Activated CD4-positive, alpha-beta memory T cell treated with anti-CD3 and anti-CD28 coated beads for 36 hours (primary cell): ENCODE measurements around the gene C17orf107. TPM values are rescaled to one million over a fixed set of nuclear protein-coding genes. Genes with fewer than 3 reads are reported as not detected.
"Not testable (repeated sequence)": the region's sequence is repeated elsewhere in the genome, so short reads cannot be mapped to it uniquely, and the experiment has no call there.

Experiments
- CTCF ChIA-PET: fragments of 350-600 bp; sonication (Branson Sonifier 250); formaldehyde crosslinking; loops from one replicate; lab custom pipeline; 2021; ENCODE audit warnings: antibody characterized with exemption, inconsistent platforms; lab: Charles Lee
- POLR2A ChIA-PET: fragments of 350-600 bp; sonication (Branson Sonifier 250); formaldehyde crosslinking; loops from one replicate; lab custom pipeline; 2021; ENCODE audit warnings: antibody characterized with exemption; lab: Charles Lee
- DNase-seq: peaks from one replicate; pipeline ENCODE4 v3.0.0-alpha.2; 2020
- H3K27ac Mint-ChIP-seq: one replicate; pipeline ENCODE4 v1.8.0; 2021; ENCODE audit warnings: mixed read lengths
- H3K27me3 Mint-ChIP-seq: one replicate; pipeline ENCODE4 v1.8.0; 2021; ENCODE audit warnings: mixed read lengths
- H3K36me3 Mint-ChIP-seq: one replicate; pipeline ENCODE4 v1.8.0; 2021; ENCODE audit warnings: mixed read lengths
- H3K4me1 Mint-ChIP-seq: one replicate; pipeline ENCODE4 v1.8.0; 2021; ENCODE audit warnings: low read depth, mixed read lengths
- H3K4me3 Mint-ChIP-seq: one replicate; pipeline ENCODE4 v1.8.0; 2021; ENCODE audit warnings: mild to moderate bottlenecking, mixed read lengths
- H3K9me3 Mint-ChIP-seq: one replicate; pipeline ENCODE4 v1.8.0; 2021; ENCODE audit warnings: mixed read lengths
- intact Hi-C: fragments of 100-400 bp; cut with micrococcal nuclease; formaldehyde crosslinking; loops from one replicate; pipeline ENCODE4 v1.15.1; 2023
- total RNA-seq, 2 experiments: library from RNA; stranded (reverse); gene quantifications; one replicate each; pipeline ENCODE4 v1.2.3, GENCODE V29; 2021

C17orf107 gene
- 1 to 10 TPM; 2.3 to 2.5 TPM for total RNA-seq

- POLR2A ChIA-PET = interaction anchor here (0.6 to 3.5 kb wide), 12 partner anchors 40 to 253 kb away, joined by 3 to 15 read pairs (median 3); partner anchors contain the start of genes GLTPD2, MED11, PFN1 and RNF167
- Mint-ChIP-seq H3K4me1 (peaks cover 36% of the 10 kb centered on the region), H3K36me3 (peaks cover 14% of the 10 kb centered on the region), H3K4me3 (peak within 1 kb of the TSS; percentile 88), H3K27ac (peak within 1 kb of the TSS; percentile 77), H3K9me3 (no peaks in the 10 kb centered on the region), H3K27me3 (peaks cover 1% of the 10 kb centered on the region)
- DNase-seq = peak; percentile 98
- intact Hi-C loops = loop anchor here (5.0 kb wide), 1 partner anchor 107 kb away; no protein-coding TSS in a partner anchor
- CTCF ChIA-PET = interaction anchor here (0.6 to 2.1 kb wide), 9 partner anchors 10 to 198 kb away, joined by 3 to 11 read pairs (median 5); partner anchors contain the start of genes ARRB2, CAMTA2, RNF167 and SLC25A11
Observed at GRCh38 chr17:4899341-4900230, at the start of gene C17orf107. Gene C17orf107 (plus strand): TSS chr17:4899536. CDS start chr17:4899763, 227 bp downstream.

DNA sequence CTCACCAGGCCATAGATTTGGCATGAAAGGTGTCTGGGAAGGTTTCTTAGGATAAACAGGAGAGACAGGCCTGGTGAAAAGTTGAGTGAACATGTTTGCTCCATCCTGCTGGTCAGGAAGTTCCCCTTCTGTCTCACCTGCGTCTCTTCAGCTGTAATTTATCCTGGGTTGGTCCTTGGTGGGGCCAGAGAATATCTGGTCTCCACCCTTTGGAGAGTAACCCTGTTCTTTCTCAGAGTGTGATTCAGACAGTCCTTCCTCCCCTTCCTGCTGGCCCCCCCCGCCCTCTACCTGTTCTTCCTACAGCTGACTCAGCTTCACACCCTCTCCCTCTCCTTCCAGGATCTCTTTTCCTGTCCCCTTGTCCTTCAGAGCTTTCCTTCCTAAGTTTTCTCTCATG, 49.1 kb upstream of the C17orf107 start:
- Mint-ChIP-seq H3K36me3 (no peaks in the 10 kb centered on the region), H3K4me3 (no peak overlapping the region), H3K4me1 (peaks cover 30% of the 10 kb centered on the region), H3K27me3 (no peaks in the 10 kb centered on the region), H3K27ac (no peak overlapping the region), H3K9me3 (peaks cover 4% of the 10 kb centered on the region)
- CTCF ChIA-PET = no interaction called here
- POLR2A ChIA-PET = no interaction called here
- intact Hi-C loops = no loop called here
- DNase-seq = no peak

GRCh38 chr17:4851084-4851483, 48.3 kb upstream of the C17orf107 start:
- DNase-seq = no peak
- ChIA-PET CTCF (no interaction called here), POLR2A (no interaction called here)
- Mint-ChIP-seq H3K4me3 (no peak overlapping the region), H3K27ac (no peak overlapping the region), H3K27me3 (no peaks in the 10 kb centered on the region), H3K36me3 (no peaks in the 10 kb centered on the region), H3K9me3 (peaks cover 4% of the 10 kb centered on the region), H3K4me1 (peaks cover 29% of the 10 kb centered on the region)
- intact Hi-C loops = no loop called here

GRCh38 chr17:4852567-4853207, 46.6 kb upstream of the C17orf107 start:
- Mint-ChIP-seq H3K4me3 (no peak overlapping the region), H3K36me3 (peaks cover 2% of the 10 kb centered on the region), H3K4me1 (peaks cover 28% of the 10 kb centered on the region), H3K27me3 (no peaks in the 10 kb centered on the region), H3K27ac (peak overlapping the region; percentile 23), H3K9me3 (peaks cover 4% of the 10 kb centered on the region)
- CTCF ChIA-PET = no interaction called here
- no peak for DNase-seq
- intact Hi-C loops = no loop called here
- POLR2A ChIA-PET = no interaction called here

DNA sequence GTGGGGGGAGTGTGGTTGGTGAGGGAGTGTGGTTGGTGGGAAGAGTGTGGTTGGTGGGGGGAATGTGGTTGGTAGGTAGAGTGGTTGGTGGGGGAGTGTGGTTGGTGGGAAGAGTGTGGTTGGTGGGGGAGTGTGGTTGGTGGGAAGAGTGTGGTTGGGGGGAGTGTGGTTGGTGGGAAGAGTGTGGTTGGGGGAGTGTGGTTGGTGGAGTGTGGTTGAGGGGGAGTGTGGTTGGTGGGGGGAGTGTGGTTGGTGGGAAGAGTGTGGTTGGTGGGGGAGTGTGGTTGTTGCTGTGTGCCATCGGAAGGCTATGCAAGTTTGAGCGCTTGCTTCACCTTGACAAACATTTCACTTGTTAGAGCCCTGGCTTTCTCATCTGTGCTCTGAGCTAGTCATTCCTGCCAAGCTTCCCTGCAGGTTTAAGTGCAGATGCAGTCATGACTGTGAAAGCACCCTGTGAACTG, 46.1 kb upstream of the C17orf107 start:
- no peak overlapping the region for H3K4me3 Mint-ChIP-seq
- POLR2A ChIA-PET = no interaction called here
- CTCF ChIA-PET = no interaction called here
- H3K9me3 Mint-ChIP-seq = peaks cover 4% of the 10 kb centered on the region
- H3K27me3 Mint-ChIP-seq = no peaks in the 10 kb centered on the region
- DNase-seq = peak; percentile 11
- H3K4me1 Mint-ChIP-seq = peaks cover 28% of the 10 kb centered on the region
- intact Hi-C loops = no loop called here
- no peak overlapping the region for H3K27ac Mint-ChIP-seq
- peaks cover 2% of the 10 kb centered on the region for H3K36me3 Mint-ChIP-seq

DNA sequence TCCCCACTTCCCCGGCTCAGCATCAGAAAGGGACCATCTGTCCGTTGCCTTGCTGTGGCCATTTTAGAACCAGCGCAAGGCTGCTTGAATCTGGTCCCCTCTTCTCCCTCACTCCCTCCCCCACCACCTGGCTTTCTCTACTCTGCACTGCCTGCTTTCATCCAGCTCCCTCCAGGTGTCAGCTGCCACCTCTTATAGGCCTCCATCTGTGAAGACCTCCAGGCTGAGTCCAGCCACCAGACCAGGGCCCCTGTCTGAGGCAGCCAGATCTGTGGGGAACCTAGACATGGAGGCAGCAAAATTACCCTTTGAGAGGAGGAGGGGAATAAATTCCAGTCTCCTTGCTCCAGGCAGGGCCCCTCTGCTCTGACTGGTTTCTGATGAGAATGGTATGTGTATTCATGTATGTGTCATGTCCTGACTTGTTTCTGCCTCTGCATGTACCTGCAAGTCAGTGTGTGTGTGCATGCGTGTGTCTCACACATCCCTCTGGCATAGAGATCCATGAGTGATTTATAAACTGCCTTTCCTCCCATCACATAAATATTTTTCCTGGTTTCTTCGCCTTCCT, 45.1 kb upstream of the C17orf107 start:
- POLR2A ChIA-PET = no interaction called here
- CTCF ChIA-PET = no interaction called here
- Mint-ChIP-seq H3K27ac (no peak overlapping the region), H3K9me3 (peaks cover 4% of the 10 kb centered on the region), H3K27me3 (no peaks in the 10 kb centered on the region), H3K4me1 (peaks cover 32% of the 10 kb centered on the region), H3K36me3 (peaks cover 2% of the 10 kb centered on the region), H3K4me3 (no peak overlapping the region)
- intact Hi-C loops = no loop called here
- DNase-seq = no peak

- no peaks in the 10 kb centered on the region for H3K27me3 Mint-ChIP-seq
- intact Hi-C loops = no loop called here
- no peak overlapping the region for H3K27ac Mint-ChIP-seq
- H3K36me3 Mint-ChIP-seq = peaks cover 5% of the 10 kb centered on the region
- DNase-seq = no peak
- no peak overlapping the region for H3K4me3 Mint-ChIP-seq
- H3K4me1 Mint-ChIP-seq = peaks cover 17% of the 10 kb centered on the region
- peaks cover 4% of the 10 kb centered on the region for H3K9me3 Mint-ChIP-seq
- ChIA-PET CTCF (no interaction called here), POLR2A (no interaction called here)
Observed at GRCh38 chr17:4856271-4856936, 42.9 kb upstream of the C17orf107 start.

DNA sequence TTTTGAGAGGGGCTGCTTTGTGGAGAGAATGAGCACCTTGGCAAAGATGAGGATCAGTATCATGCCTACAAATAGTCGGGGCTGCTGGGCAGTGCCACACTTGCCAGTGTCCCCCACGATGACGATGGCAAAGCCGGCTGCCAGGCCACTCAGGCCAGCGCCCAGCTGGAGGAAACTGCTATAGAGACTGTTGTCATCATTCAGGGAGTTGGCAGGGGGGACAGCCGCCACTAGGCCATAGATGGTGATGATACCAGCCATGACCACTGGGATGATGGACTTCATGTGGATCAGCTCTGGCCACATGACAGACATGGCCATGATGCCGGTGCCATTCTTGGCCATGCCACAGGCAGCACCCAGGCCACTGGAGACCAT, 42.4 kb upstream of the C17orf107 start:
- no peaks in the 10 kb centered on the region for H3K27me3 Mint-ChIP-seq
- H3K4me1 Mint-ChIP-seq = peaks cover 15% of the 10 kb centered on the region
- no peak overlapping the region for H3K27ac Mint-ChIP-seq
- no peak overlapping the region for H3K4me3 Mint-ChIP-seq
- H3K9me3 Mint-ChIP-seq = peaks cover 4% of the 10 kb centered on the region
- intact Hi-C loops = no loop called here
- ChIA-PET CTCF (interaction anchor here (1.3 kb wide), 1 partner anchor 24 kb away, joined by 6 read pairs; no protein-coding TSS in a partner anchor), POLR2A (interaction anchor here (0.5 kb wide), 1 partner anchor 18 kb away, joined by 3 read pairs; no protein-coding TSS in a partner anchor)
- no peak for DNase-seq
- H3K36me3 Mint-ChIP-seq = peaks cover 5% of the 10 kb centered on the region

DNA sequence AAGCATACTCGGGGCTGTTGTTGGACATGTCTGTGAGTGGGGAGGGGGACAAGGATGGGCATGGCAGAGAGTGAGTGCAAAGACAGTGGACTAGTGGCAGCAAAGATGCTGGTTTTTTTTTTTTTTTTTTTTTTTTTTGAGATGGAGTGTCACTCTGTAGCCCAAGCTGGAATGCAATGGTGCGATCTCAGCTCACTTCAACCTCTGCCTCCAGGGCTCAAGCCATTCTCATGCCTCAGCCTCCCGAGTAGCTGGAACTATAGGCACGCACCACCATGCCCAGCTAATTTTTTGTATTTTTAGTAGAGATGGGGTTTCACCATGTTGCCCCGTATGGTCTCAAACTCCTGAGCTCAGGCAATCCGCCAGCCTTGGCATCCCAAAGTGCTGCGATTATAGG, 42.0 kb upstream of the C17orf107 start:
- H3K9me3 Mint-ChIP-seq, DNase-seq, H3K4me3 Mint-ChIP-seq, H3K27ac Mint-ChIP-seq, H3K27me3 Mint-ChIP-seq, intact Hi-C loops, H3K36me3 Mint-ChIP-seq: not testable (repeated sequence)
- H3K4me1 Mint-ChIP-seq = peaks cover 10% of the 10 kb centered on the region
- POLR2A ChIA-PET = interaction anchor here (0.5 kb wide), 1 partner anchor 19 kb away, joined by 3 read pairs; no protein-coding TSS in a partner anchor
- CTCF ChIA-PET = interaction anchor here (1.3 kb wide), 1 partner anchor 24 kb away, joined by 6 read pairs; no protein-coding TSS in a partner anchor

DNA sequence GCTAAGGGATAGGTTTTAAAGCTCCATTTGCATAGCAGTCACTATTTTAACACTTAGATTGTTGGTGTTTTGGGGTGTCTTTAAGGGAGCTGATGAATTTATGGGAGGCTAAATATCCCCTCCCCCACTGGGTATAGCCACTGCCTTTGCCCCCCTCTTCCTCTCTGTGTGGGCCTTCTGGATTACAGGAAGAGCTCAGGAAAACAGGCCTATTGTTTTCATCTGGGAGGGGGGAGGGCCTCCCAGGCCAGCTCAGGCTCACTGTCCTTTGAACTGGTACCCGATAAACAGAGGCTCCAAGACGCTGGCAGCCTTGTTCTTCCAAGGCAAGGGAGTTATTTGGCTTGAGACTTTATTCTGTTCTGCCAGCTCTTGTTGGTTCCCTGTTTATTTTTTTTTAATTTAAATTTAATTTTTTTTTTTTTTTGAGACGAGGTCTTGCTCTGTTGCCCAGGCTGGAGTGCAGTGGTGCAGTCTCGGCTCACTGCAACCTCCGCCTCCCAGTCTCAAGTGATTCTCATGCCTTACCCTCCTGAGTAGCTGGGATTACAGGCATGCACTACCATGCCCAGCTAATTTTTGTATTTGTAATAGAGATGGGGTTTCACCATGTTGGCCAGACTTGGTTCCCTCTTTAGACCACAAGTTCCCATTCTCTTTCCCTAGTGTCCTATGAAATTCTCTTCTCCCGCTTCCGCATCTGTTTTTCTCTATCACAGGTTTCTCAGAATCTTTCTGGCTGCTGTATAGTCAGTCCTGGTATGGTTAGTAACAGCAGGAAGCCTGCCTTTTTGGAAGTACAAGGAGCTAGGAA, 41.1 kb upstream of the C17orf107 start:
- no peak overlapping the region for H3K27ac Mint-ChIP-seq
- H3K36me3 Mint-ChIP-seq = peaks cover 5% of the 10 kb centered on the region
- DNase-seq = no peak
- POLR2A ChIA-PET = interaction anchor here (0.6 to 0.7 kb wide), 2 partner anchors 62 to 172 kb away, joined by 3 read pairs; partner anchors contain the start of gene PSMB6
- CTCF ChIA-PET = interaction anchor here (1.3 kb wide), 1 partner anchor 23 kb away, joined by 6 read pairs; no protein-coding TSS in a partner anchor
- no peaks in the 10 kb centered on the region for H3K27me3 Mint-ChIP-seq
- intact Hi-C loops = no loop called here
- peaks cover 9% of the 10 kb centered on the region for H3K4me1 Mint-ChIP-seq
- no peaks in the 10 kb centered on the region for H3K9me3 Mint-ChIP-seq
- no peak overlapping the region for H3K4me3 Mint-ChIP-seq

DNA sequence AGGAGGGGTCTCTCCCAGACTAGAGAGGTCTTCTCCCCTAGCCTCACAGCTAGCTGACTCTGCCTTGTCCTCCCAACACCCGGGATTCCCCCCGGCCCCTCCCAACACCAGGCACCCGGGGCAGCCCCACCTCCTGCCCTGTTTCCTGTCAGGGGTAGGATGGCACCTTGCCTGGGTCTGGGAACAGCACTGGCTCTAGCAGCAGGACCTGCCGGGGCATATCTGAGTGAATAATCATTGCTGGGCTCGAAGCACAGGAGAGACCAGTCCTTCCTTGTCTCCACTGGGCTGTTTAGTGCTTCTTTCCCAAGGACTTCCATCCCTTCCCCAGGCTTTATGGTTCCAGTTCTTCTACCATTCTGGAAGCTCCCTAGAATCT, 40.5 kb upstream of the C17orf107 start:
- POLR2A ChIA-PET = interaction anchor here (0.6 to 0.7 kb wide), 2 partner anchors 63 to 171 kb away, joined by 3 read pairs; partner anchors contain the start of gene PSMB6
- Mint-ChIP-seq H3K36me3 (peaks cover 5% of the 10 kb centered on the region), H3K27ac (no peak overlapping the region), H3K4me1 (peaks cover 9% of the 10 kb centered on the region), H3K27me3 (no peaks in the 10 kb centered on the region), H3K9me3 (no peaks in the 10 kb centered on the region), H3K4me3 (no peak overlapping the region)
- CTCF ChIA-PET = no interaction called here
- peak; percentile 10 for DNase-seq
- intact Hi-C loops = no loop called here
